Esophagus muscularis mucosa (tissue), 4 donors: Measurements from ENCODE around the gene AUH. TPM values are rescaled to one million over a fixed set of nuclear protein-coding genes. Genes with fewer than 3 reads are reported as not detected.
A peak's percentile ranks its signal among the peaks of the same experiment; 100 is the strongest.

ENCODE experiments used
- DNase-seq: peaks from one replicate; pipeline ENCODE4 v3.0.0-alpha.2; 2017; ENCODE audit errors: extremely low spot score
- H3K27ac ChIP-seq, 4 donors: fragments of 200-600 bp; sonication (generic); replicated peaks in 1 of 4; 1 replicate in 3 of 4; 2 replicates in 1 of 4; pipeline ENCODE4 v1.5.1; 2016 to 2019; ENCODE audit warnings: mild to moderate bottlenecking in 1 of 4
- H3K27me3 ChIP-seq, 4 donors: fragments of 200-600 bp; sonication (generic); one replicate each; pipeline versions ENCODE4 v1.5.1 to v1.6.0; 2016 to 2019
- H3K36me3 ChIP-seq, 4 donors: fragments of 200-600 bp; sonication (generic); one replicate each; pipeline ENCODE4 v1.5.1; 2016 to 2019
- H3K4me1 ChIP-seq, 4 donors: fragments of 200-600 bp; sonication (generic); one replicate each; pipeline ENCODE4 v1.5.1; 2016 to 2019
- H3K4me3 ChIP-seq, 4 donors: fragments of 200-600 bp; sonication (generic); 1 replicate in 2 of 4; 2 replicates in 2 of 4; pipeline ENCODE4 v1.5.1; 2016 to 2019; ENCODE audit warnings: mild to moderate bottlenecking in 4 of 4, moderate library complexity in 1 of 4
- H3K9me3 ChIP-seq, 4 donors: fragments of 200-600 bp; sonication (generic); 1 replicate in 3 of 4; 2 replicates in 1 of 4; pipeline ENCODE4 v1.5.1; 2016 to 2019
- CTCF ChIP-seq, 3 experiments: fragments of 200-600 bp in 2 of 3; fragments of 450-650 bp in 1 of 3; sonication (generic) in 2 of 3; IDR thresholded peaks; one replicate each; pipeline ENCODE4 v1.5.1; 2017 to 2019; ENCODE audit warnings: antibody characterized with exemption in 3 of 3, mild to moderate bottlenecking in 2 of 3, moderate library complexity in 1 of 3
- EP300 ChIP-seq: sonication (generic); formaldehyde crosslinking; IDR thresholded peaks from one replicate; pipeline ENCODE4 v1.6.1; 2017; ENCODE audit warnings: antibody characterized with exemption
- POLR2A ChIP-seq: fragments of 450-650 bp; IDR thresholded peaks from one replicate; pipeline ENCODE4 v1.6.1; 2017; ENCODE audit warnings: antibody characterized with exemption, moderate library complexity, mild to moderate bottlenecking, low read depth
- POLR2AphosphoS5 ChIP-seq, 2 donors: sonication (generic); formaldehyde crosslinking; IDR thresholded peaks; one replicate each; pipeline ENCODE4 v1.6.1; 2017; ENCODE audit warnings: antibody characterized with exemption in 2 of 2
- WGBS: methylation state at CpG from one replicate; pipeline ENCODE4 v1.1.5; 2018; 5-methylcytosine and 5-hydroxymethylcytosine counted together
- intact Hi-C: fragments of 100-400 bp; cut with DNase I; formaldehyde crosslinking; loops from one replicate; pipeline ENCODE4 v1.15.1; 2023
- total RNA-seq, 4 donors: library from RNA; depleted of rRNA; stranded (reverse); fragments of >200 nt; gene quantifications; one replicate each; pipeline versions ENCODE4 v1.1.0 to v1.2.1, GENCODE V29; 2016

The AUH gene
- total RNA-seq, 4 donors from 2014 or later: 17.7 to 29.9 (median 22.3) TPM

- Histone ChIP-seq H3K4me3 (no peak overlapping the region), H3K36me3 (peaks cover 0 to 27% (median 16%) of the 10 kb centered on the region in 4 donors), H3K4me1 (peaks cover 0 to 15% (median 10%) of the 10 kb centered on the region in 4 donors), H3K27me3 (no peaks in the 10 kb centered on the region), H3K27ac (peak overlapping the region in 2 of 4 donors; percentile 61 to 64), H3K9me3 (no peaks in the 10 kb centered on the region)
- intact Hi-C loops: no loop called here
- no peak for TF ChIP-seq CTCF (IDR thresholded peaks at IDR 0.05)
- no peak for TF ChIP-seq POLR2AphosphoS5 (IDR thresholded peaks at IDR 0.05)
- TF ChIP-seq POLR2A: no peak
- TF ChIP-seq EP300: no peak
- 91% methylated on average over 4 of the region's 4 CpGs for WGBS
- DNase-seq: no peak
Measured at GRCh38 chr9:91220021-91220420, 141.7 kb downstream of the AUH start.

- 89% methylated on average over 1 of the region's 1 CpG for WGBS
- H3K4me1 ChIP-seq: peaks cover 0 to 15% (median 10%) of the 10 kb centered on the region in 4 donors
Measured at GRCh38 chr9:91219557-91219956, 142.2 kb downstream of the AUH start.

GRCh38 chr9:91217388-91217787 is 144.3 kb downstream of the AUH start:
- 100% methylated on average over 1 of the region's 1 CpG for WGBS
- intact Hi-C loops: no loop called here
- peaks cover 0 to 18% (median 13%) of the 10 kb centered on the region in 4 donors for H3K4me1 ChIP-seq

More at GRCh38 chr9:91219557-91219956, 142.2 kb downstream of the AUH start:
- H3K9me3 ChIP-seq: no peaks in the 10 kb centered on the region
- intact Hi-C loops: no loop called here
- peaks cover 0 to 27% (median 16%) of the 10 kb centered on the region in 4 donors for H3K36me3 ChIP-seq
- no peak for DNase-seq
- no peak overlapping the region for H3K4me3 ChIP-seq
- no peaks in the 10 kb centered on the region for H3K27me3 ChIP-seq
- TF ChIP-seq POLR2AphosphoS5 (IDR thresholded peaks at IDR 0.05) (no peak), EP300 (no peak), CTCF (IDR thresholded peaks at IDR 0.05) (no peak), POLR2A (no peak)
- H3K27ac ChIP-seq: no peak overlapping the region

GRCh38 chr9:91214867-91215266 is 146.9 kb downstream of the AUH start:
- no peak for DNase-seq
- WGBS: 49% methylated on average over 3 of the region's 3 CpGs
- H3K36me3 ChIP-seq: peaks cover 0 to 35% (median 21%) of the 10 kb centered on the region in 4 donors
- no peak for TF ChIP-seq CTCF (IDR thresholded peaks at IDR 0.05)
- no peak for TF ChIP-seq POLR2AphosphoS5 (IDR thresholded peaks at IDR 0.05)
- no peak for TF ChIP-seq POLR2A
- no peak for TF ChIP-seq EP300
- H3K4me3 ChIP-seq: no peak overlapping the region
- no peaks in the 10 kb centered on the region for H3K27me3 ChIP-seq
- peaks cover 0 to 13% (median 3%) of the 10 kb centered on the region in 4 donors for H3K4me1 ChIP-seq
- H3K27ac ChIP-seq: no peak overlapping the region
- H3K9me3 ChIP-seq: no peaks in the 10 kb centered on the region
- intact Hi-C loops: no loop called here

More at GRCh38 chr9:91217388-91217787, 144.3 kb downstream of the AUH start:
- Histone ChIP-seq H3K27ac (no peak overlapping the region), H3K36me3 (peaks cover 0 to 42% (median 23%) of the 10 kb centered on the region in 4 donors), H3K4me3 (no peak overlapping the region), H3K9me3 (no peaks in the 10 kb centered on the region), H3K27me3 (no peaks in the 10 kb centered on the region)
- TF ChIP-seq CTCF (IDR thresholded peaks at IDR 0.05) (no peak), POLR2AphosphoS5 (IDR thresholded peaks at IDR 0.05) (no peak), EP300 (no peak), POLR2A (no peak)
- DNase-seq: no peak

GRCh38 chr9:91214086-91214485 is 147.6 kb downstream of the AUH start:
- TF ChIP-seq POLR2A (no peak), CTCF (IDR thresholded peaks at IDR 0.05) (no peak), POLR2AphosphoS5 (IDR thresholded peaks at IDR 0.05) (no peak), EP300 (no peak)
- intact Hi-C loops: no loop called here
- no peak for DNase-seq
- H3K4me1 ChIP-seq: peaks cover 0 to 13% (median 3%) of the 10 kb centered on the region in 4 donors
- H3K36me3 ChIP-seq: peaks cover 0 to 28% (median 15%) of the 10 kb centered on the region in 4 donors
- no peaks in the 10 kb centered on the region for H3K9me3 ChIP-seq
- 82% methylated on average over 4 of the region's 4 CpGs for WGBS
- no peak overlapping the region for H3K27ac ChIP-seq
- no peaks in the 10 kb centered on the region for H3K27me3 ChIP-seq
- no peak overlapping the region for H3K4me3 ChIP-seq
